Tibial artery (tissue), 4 donors: Measurements from ENCODE around the gene UPK2.
"Not testable (repeated sequence)": the region's sequence is repeated elsewhere in the genome, so short reads cannot be mapped to it uniquely, and the experiment has no call there.

ENCODE experiments used
- DNase-seq, 2 donors: peaks; one replicate each; pipeline ENCODE4 v3.0.0-alpha.2; 2019
- H3K27ac ChIP-seq, 2 donors: fragments of 200-600 bp; sonication (generic) in 1 of 2; 1 replicate in 1 of 2; 2 replicates in 1 of 2; pipeline ENCODE4 v1.5.1; 2018 to 2019; ENCODE audit warnings: mild to moderate bottlenecking in 1 of 2
- H3K27me3 ChIP-seq, 2 donors: fragments of 200-600 bp; sonication (generic) in 1 of 2; one replicate each; pipeline versions ENCODE4 v1.5.1 to v1.6.0; 2016 to 2019
- H3K36me3 ChIP-seq, 3 donors: fragments of 200-600 bp; sonication (generic) in 2 of 3; one replicate each; pipeline ENCODE4 v1.5.1; 2016 to 2019; ENCODE audit warnings: mild to moderate bottlenecking in 2 of 3
- H3K4me1 ChIP-seq, 4 donors: fragments of 200-600 bp; sonication (generic) in 2 of 4; 1 replicate in 3 of 4; 2 replicates in 1 of 4; pipeline ENCODE4 v1.5.1; 2016 to 2019
- H3K4me3 ChIP-seq, 2 donors: fragments of 200-600 bp; sonication (generic) in 1 of 2; 1 replicate in 1 of 2; 2 replicates in 1 of 2; pipeline ENCODE4 v1.5.1; 2018 to 2019; ENCODE audit warnings: mild to moderate bottlenecking in 2 of 2
- H3K9me3 ChIP-seq, 3 donors: fragments of 200-600 bp; sonication (generic) in 1 of 3; one replicate each; pipeline ENCODE4 v1.5.1; 2016 to 2019
- intact Hi-C: fragments of 100-400 bp; cut with DNase I; formaldehyde crosslinking; loops from one replicate; pipeline ENCODE4 v1.15.0; 2023; ENCODE audit warnings: low total_unique reads
- TF ChIP-seq, protein P1 (sequence below), 2 experiments: fragments of 200-600 bp in 1 of 2; fragments of 450-650 bp in 1 of 2; IDR thresholded peaks; one replicate each; pipeline ENCODE4 v1.5.1; 2017 to 2019; ENCODE audit warnings: antibody characterized with exemption in 2 of 2, mild to moderate bottlenecking in 1 of 2, moderate library complexity in 1 of 2

UPK2 gene

GRCh38 chr11:118961189-118961588, 5.1 kb downstream of the UPK2 start:
- H3K36me3 ChIP-seq = no peaks in the 10 kb centered on the region
- no peaks in the 10 kb centered on the region for H3K9me3 ChIP-seq
- TF ChIP-seq, protein P1, sequence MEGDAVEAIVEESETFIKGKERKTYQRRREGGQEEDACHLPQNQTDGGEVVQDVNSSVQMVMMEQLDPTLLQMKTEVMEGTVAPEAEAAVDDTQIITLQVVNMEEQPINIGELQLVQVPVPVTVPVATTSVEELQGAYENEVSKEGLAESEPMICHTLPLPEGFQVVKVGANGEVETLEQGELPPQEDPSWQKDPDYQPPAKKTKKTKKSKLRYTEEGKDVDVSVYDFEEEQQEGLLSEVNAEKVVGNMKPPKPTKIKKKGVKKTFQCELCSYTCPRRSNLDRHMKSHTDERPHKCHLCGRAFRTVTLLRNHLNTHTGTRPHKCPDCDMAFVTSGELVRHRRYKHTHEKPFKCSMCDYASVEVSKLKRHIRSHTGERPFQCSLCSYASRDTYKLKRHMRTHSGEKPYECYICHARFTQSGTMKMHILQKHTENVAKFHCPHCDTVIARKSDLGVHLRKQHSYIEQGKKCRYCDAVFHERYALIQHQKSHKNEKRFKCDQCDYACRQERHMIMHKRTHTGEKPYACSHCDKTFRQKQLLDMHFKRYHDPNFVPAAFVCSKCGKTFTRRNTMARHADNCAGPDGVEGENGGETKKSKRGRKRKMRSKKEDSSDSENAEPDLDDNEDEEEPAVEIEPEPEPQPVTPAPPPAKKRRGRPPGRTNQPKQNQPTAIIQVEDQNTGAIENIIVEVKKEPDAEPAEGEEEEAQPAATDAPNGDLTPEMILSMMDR (IDR thresholded peaks at IDR 0.05) = no peak
- H3K27me3 ChIP-seq = peaks cover 0 to 18% of the 10 kb centered on the region in 2 donors
- no peak overlapping the region for H3K4me3 ChIP-seq
- no peak overlapping the region for H3K27ac ChIP-seq
- DNase-seq = no peak
- no peaks in the 10 kb centered on the region for H3K4me1 ChIP-seq
- intact Hi-C loops = no loop called here

- Histone ChIP-seq H3K9me3 (no peaks in the 10 kb centered on the region), H3K36me3 (no peaks in the 10 kb centered on the region), H3K4me3 (no peak overlapping the region), H3K4me1 (no peaks in the 10 kb centered on the region), H3K27ac (no peak overlapping the region), H3K27me3 (peaks cover 0 to 17% of the 10 kb centered on the region in 2 donors)
- TF ChIP-seq, protein P1 (IDR thresholded peaks at IDR 0.05) = no peak
- DNase-seq = no peak
- intact Hi-C loops = no loop called here
These were observed 5.5 kb downstream of the UPK2 start for GRCh38 chr11:118961591-118961990.

- DNase-seq, H3K36me3 ChIP-seq, H3K27ac ChIP-seq, H3K4me3 ChIP-seq, H3K4me1 ChIP-seq, intact Hi-C loops, H3K9me3 ChIP-seq: not testable (repeated sequence)
- peaks cover 0 to 18% of the 10 kb centered on the region in 2 donors for H3K27me3 ChIP-seq
These were observed 13.4 kb downstream of the UPK2 start for GRCh38 chr11:118969508-118969907.

GRCh38 chr11:118971646-118972045, 15.5 kb downstream of the UPK2 start, which contains the start of gene FOXR1:
Gene FOXR1, plus strand, starts transcription at chr11:118971761. Its CDS starts 171 bp downstream, at chr11:118971932.
- peaks cover 0 to 18% of the 10 kb centered on the region in 2 donors for H3K27me3 ChIP-seq
- H3K4me3 ChIP-seq = no peak within 1 kb of the TSS
- no peak within 1 kb of the TSS for H3K27ac ChIP-seq
- H3K9me3 ChIP-seq = no peaks in the 10 kb centered on the region
- intact Hi-C loops = no loop called here
- TF ChIP-seq, protein P1 (IDR thresholded peaks at IDR 0.05) = no peak
- H3K4me1 ChIP-seq = no peaks in the 10 kb centered on the region
- DNase-seq = no peak
- no peaks in the 10 kb centered on the region for H3K36me3 ChIP-seq

DNA sequence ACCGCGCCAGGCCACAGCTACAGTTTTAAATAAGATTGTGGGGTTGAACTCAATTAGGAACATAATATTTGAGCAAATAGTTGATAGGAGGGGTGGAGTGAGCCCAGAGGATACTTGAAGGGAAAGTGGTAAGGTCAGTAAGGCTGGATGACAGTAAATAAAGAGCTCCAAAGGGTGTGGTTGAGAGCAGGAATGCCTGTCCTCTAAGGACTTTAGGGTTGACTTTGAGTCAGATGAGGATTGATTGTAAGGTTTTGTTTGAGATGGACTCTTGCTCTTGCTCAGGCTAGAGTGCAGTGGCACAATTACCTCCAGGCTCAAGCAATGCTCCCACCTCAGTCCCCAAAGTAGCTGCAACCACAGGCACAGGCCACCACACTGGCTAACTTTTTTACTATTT, 17.9 kb downstream of the UPK2 start:
- intact Hi-C loops = no loop called here
- H3K4me1 ChIP-seq = no peaks in the 10 kb centered on the region
- peaks cover 0 to 18% of the 10 kb centered on the region in 2 donors for H3K27me3 ChIP-seq
- no peak overlapping the region for H3K4me3 ChIP-seq
- no peak overlapping the region for H3K27ac ChIP-seq
- TF ChIP-seq, protein P1 (IDR thresholded peaks at IDR 0.05) = no peak
- H3K36me3 ChIP-seq = no peaks in the 10 kb centered on the region
- no peak for DNase-seq
- H3K9me3 ChIP-seq = no peaks in the 10 kb centered on the region

DNA sequence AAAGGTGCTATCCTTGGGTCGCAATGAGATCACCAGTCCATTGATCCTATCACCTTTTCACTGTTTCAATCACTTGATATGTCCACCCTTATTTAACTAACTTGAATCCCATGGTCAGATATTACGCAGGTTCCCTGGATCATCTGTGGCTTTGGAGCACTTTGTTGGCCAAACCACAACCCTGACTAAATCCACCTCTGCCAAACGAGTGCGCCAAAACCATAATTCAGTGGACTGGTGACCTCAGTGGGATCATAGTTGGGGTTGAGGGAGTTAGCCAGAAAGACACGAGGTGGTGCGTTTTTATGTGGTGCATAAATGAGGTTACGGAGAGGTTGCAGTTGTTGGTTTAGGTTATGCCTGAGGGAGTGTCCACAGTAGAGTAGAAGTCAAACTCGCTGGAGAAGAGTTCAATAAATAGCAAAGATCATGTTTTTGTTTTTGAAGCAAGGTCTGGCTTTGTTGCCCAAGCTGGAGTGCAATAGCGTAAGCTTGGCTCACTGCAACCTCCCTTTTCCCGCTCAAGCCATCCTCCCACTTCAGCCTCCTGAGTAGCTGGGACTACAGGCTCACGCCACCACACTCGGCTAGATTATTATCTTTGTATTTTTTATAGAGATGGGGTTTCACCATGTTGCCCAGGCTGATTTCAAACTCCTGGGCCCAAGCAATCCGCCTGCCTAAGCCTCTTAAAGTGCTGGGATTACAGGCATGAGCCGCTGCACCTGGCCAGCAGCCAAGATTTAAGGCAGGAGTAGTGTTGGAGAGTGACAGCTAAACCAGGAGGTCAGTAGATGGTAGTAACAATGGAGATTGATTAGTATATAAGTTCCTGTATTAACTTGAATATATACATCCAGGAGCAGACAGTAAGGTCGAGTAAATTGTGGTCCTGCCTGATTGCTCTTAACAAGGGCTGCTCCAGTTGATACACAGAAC, 19.9 kb downstream of the UPK2 start:
- no peak for DNase-seq
- peaks cover 0 to 16% of the 10 kb centered on the region in 2 donors for H3K27me3 ChIP-seq
- TF ChIP-seq, protein P1 (IDR thresholded peaks at IDR 0.05) = no peak
- intact Hi-C loops = no loop called here
- no peak overlapping the region for H3K27ac ChIP-seq
- no peaks in the 10 kb centered on the region for H3K36me3 ChIP-seq
- no peaks in the 10 kb centered on the region for H3K9me3 ChIP-seq
- no peak overlapping the region for H3K4me3 ChIP-seq
- peaks cover 0 to 7% (median 2%) of the 10 kb centered on the region in 4 donors for H3K4me1 ChIP-seq
